GM12878 (cell line): ENCODE measurements around the gene AHNAK2. TPM values are rescaled to one million over a fixed set of nuclear protein-coding genes. Genes with fewer than 3 reads are reported as not detected.

ENCODE experiments used
- ATAC-seq: fragments of 200-7000 bp; cut with Tn5 transposase; 3 replicates; pipeline ENCODE4 v1.9.1; 2020; ENCODE audit warnings: mild to moderate bottlenecking, moderate library complexity
- BruUV-seq: library from RNA; stranded (reverse); fragments of 400-500 nt; replicated peaks from 2 replicates; lab custom pipeline; 2021; lab: Mats Ljungman, UMichigan
- CTCF ChIA-PET: fragments of 300-600 bp; sonication (Branson Sonifier 250); formaldehyde crosslinking; extraction: SDS; loops from one replicate; lab custom pipeline; 2021; ENCODE audit warnings: inconsistent platforms; lab: Yijun Ruan, JAX
- POLR2A ChIA-PET: fragments of 350-600 bp; formaldehyde crosslinking; extraction: SDS; loops from one replicate; lab custom pipeline; 2021; ENCODE audit warnings: inconsistent platforms; lab: Charles Lee
- RAD21 ChIA-PET: fragments of 300-600 bp; sonication (Branson Sonifier 250); formaldehyde crosslinking; loops from one replicate; lab custom pipeline; 2023; ENCODE audit warnings: antibody characterized with exemption; ENCODE audit not compliant: unreplicated experiment; lab: Charles Lee
- SMC1A ChIA-PET: fragments of 300-600 bp; sonication (Branson Sonifier 250); formaldehyde crosslinking; loops from one replicate; lab custom pipeline; 2023; ENCODE audit not compliant: unreplicated experiment, uncharacterized antibody; lab: Charles Lee
- DNase-seq: peaks from one replicate; pipeline ENCODE4 v3.0.0-alpha.2; 2011; ENCODE audit warnings: low read depth, low spot score
- FAIRE-seq: peaks from 3 replicates; lab custom pipeline; 2011; peaks lifted over from hg19 to GRCh38; lab: Jason Lieb, UNC
- H2AFZ ChIP-seq: 2 replicates; pipeline ENCODE4 v1.6.0; 2011; ENCODE audit warnings: low read depth, low read length, control low read depth; ENCODE audit not compliant: control insufficient read depth
- H3K27ac ChIP-seq: 2 replicates; pipeline ENCODE4 v1.5.1; 2011; ENCODE audit warnings: control low read depth; ENCODE audit not compliant: control insufficient read depth, insufficient read depth
- H3K27me3 ChIP-seq, 2 experiments: replicated peaks in 1 of 2; 2 replicates each; pipeline versions ENCODE4 v1.6.0 to v1.6.1; 2011; ENCODE audit warnings: low read length in 1 of 2; ENCODE audit not compliant: control insufficient read depth in 2 of 2, insufficient read depth in 2 of 2
- H3K36me3 ChIP-seq, 2 experiments: 2 replicates each; pipeline ENCODE4 v1.5.1; 2011; ENCODE audit warnings: low read length in 1 of 2; ENCODE audit not compliant: control insufficient read depth in 2 of 2, insufficient read depth in 2 of 2
- H3K4me1 ChIP-seq: 2 replicates; pipeline ENCODE4 v1.6.1; 2011; ENCODE audit warnings: mild to moderate bottlenecking, low read length, moderate library complexity, mixed read lengths; ENCODE audit not compliant: control insufficient read depth, insufficient read depth
- H3K4me2 ChIP-seq: 2 replicates; pipeline ENCODE4 v1.6.0; 2011; ENCODE audit warnings: control low read depth; ENCODE audit not compliant: control insufficient read depth, insufficient read depth
- H3K4me3 ChIP-seq: fragments of 200-600 bp; sonication (generic); 2 replicates; pipeline ENCODE4 v1.5.1; 2016
- H3K79me2 ChIP-seq: 2 replicates; pipeline ENCODE4 v1.6.0; 2011; ENCODE audit warnings: low read length; ENCODE audit not compliant: control insufficient read depth, insufficient read depth
- H3K9ac ChIP-seq: 2 replicates; pipeline ENCODE4 v1.8.0; 2011; ENCODE audit warnings: low read length, control low read depth, mixed read lengths; ENCODE audit not compliant: control insufficient read depth, insufficient read depth
- H3K9me3 ChIP-seq: replicated peaks from 3 replicates; pipeline ENCODE4 v1.5.1; 2011; ENCODE audit warnings: mild to moderate bottlenecking, low read length; ENCODE audit not compliant: control insufficient read depth, insufficient read depth
- H4K20me1 ChIP-seq: 2 replicates; pipeline ENCODE4 v1.6.0; 2011; ENCODE audit not compliant: control insufficient read depth, insufficient read depth
- BHLHE40 ChIP-seq, 2 experiments: fragments of 450-650 bp in 1 of 2; IDR thresholded peaks; 2 replicates each; pipeline ENCODE4 v1.6.1; 2011 to 2017; ENCODE audit warnings: low read depth in 2 of 2, borderline replicate concordance in 1 of 2, improper control_type of control experiment in 1 of 2, low read length in 1 of 2, mild to moderate bottlenecking in 1 of 2
- CHD1 ChIP-seq: IDR thresholded peaks from 2 replicates; pipeline ENCODE4 v1.6.1; 2012; ENCODE audit warnings: low read depth, low read length, improper control_type of control experiment
- CHD4 ChIP-seq: fragments of 200-600 bp; sonication (generic); IDR thresholded peaks from 2 replicates; pipeline ENCODE4 v1.6.1; 2016; ENCODE audit warnings: mild to moderate bottlenecking
- CTCF ChIP-seq, 3 experiments: IDR thresholded peaks in 2 of 3; conservative IDR thresholded peaks in 1 of 3; 2 replicates each; pipeline ENCODE4 v1.5.1; 2011; ENCODE audit warnings: low read depth in 3 of 3, low read length in 3 of 3, mild to moderate bottlenecking in 3 of 3, control low read depth in 2 of 3, moderate library complexity in 2 of 3, inconsistent platforms in 1 of 3, mixed read lengths in 1 of 3; ENCODE audit not compliant: control insufficient read depth in 2 of 3, insufficient read depth in 1 of 3; ENCODE audit errors: extremely low read depth in 1 of 3
- LARP7 ChIP-seq: fragments of 450-650 bp; IDR thresholded peaks from 2 replicates; pipeline ENCODE4 v1.6.1; 2017; ENCODE audit warnings: mild to moderate bottlenecking
- NFIC ChIP-seq: IDR thresholded peaks from 2 replicates; pipeline ENCODE4 v1.6.1; 2012; ENCODE audit warnings: low read depth, mild to moderate bottlenecking, inconsistent platforms, low read length, moderate library complexity
- STAT1 ChIP-seq: fragments of 450-650 bp; conservative IDR thresholded peaks from 2 replicates; pipeline ENCODE4 v1.6.1; 2014; ENCODE audit warnings: antibody characterized with exemption, mild to moderate bottlenecking
- TCF3 ChIP-seq: IDR thresholded peaks from 2 replicates; pipeline ENCODE4 v1.6.1; 2012; ENCODE audit warnings: low read depth, mild to moderate bottlenecking, low read length, borderline replicate concordance; ENCODE audit not compliant: insufficient read depth
- ZNF217 ChIP-seq: fragments of 450-650 bp; IDR thresholded peaks from 2 replicates; pipeline ENCODE4 v1.6.1; 2017; ENCODE audit warnings: antibody characterized with exemption, mild to moderate bottlenecking
- ZSCAN29 ChIP-seq: fragments of 450-650 bp; IDR thresholded peaks from 2 replicates; pipeline ENCODE4 v1.6.1; 2017; ENCODE audit warnings: mild to moderate bottlenecking, moderate library complexity
- WGBS: methylation state at CpG from one replicate; pipeline ENCODE4 v1.1.6; 2016; ENCODE audit warnings: low lambda C conversion rate; ENCODE audit not compliant: insufficient replicate concordance, insufficient coverage; ENCODE audit errors: missing lambda C conversion rate; 5-methylcytosine and 5-hydroxymethylcytosine counted together
- in situ Hi-C: fragments of 300-500 bp; cut with MboI; formaldehyde crosslinking; loops from 9 replicates; pipeline ENCODE4 v1.14.3; 2018; ENCODE audit warnings: mixed read lengths
- intact Hi-C: fragments of 100-400 bp; cut with micrococcal nuclease; formaldehyde crosslinking; loops from one replicate; pipeline ENCODE4 v1.14.2; 2022; ENCODE audit not compliant: unreplicated experiment
- polyA plus RNA-seq, 11 experiments: library from polyadenylated mRNA; depleted of rRNA in 4 of 11; unstranded in 6 of 11; stranded (reverse) in 5 of 11; fragments of >200 nt; fragmentation: Nextera tagmentation in 4 of 11; fragmentation: Illumina TruSeq in 1 of 11; extraction: Ambion mirVana in 4 of 11; extraction: Trizol in 1 of 11; gene quantifications; 1 replicate in 1 of 11; 2 replicates in 10 of 11; pipeline versions ENCODE4 v1.2.1 to v1.2.3, GENCODE V29; 2011 to 2016; ENCODE audit warnings: inconsistent platforms in 2 of 11, missing spikeins in 2 of 11, low read depth in 1 of 11
- total RNA-seq, 4 experiments: library from RNA; depleted of rRNA in 3 of 4; stranded (reverse); fragments of >200 nt in 3 of 4; fragmentation: Illumina TruSeq in 1 of 4; extraction: Trizol in 1 of 4; gene quantifications; 2 replicates each; pipeline versions ENCODE4 v1.2.1 to v1.2.3, GENCODE V29; 2013 to 2021

The AHNAK2 gene
- total and polyA plus RNA-seq, 10 of the 15 experiments (the other 5 are each of a cell fraction or from before 2014, with no cell fraction given), result 0.03 to 0.10 TPM; not detected in 8

GRCh38 chr14:104937694-104938365, 40.3 kb downstream of the AHNAK2 start:
- peaks cover 9 to 11% of the 10 kb centered on the region in 2 experiments for H3K27me3 ChIP-seq
- no peak overlapping the region for H3K27ac ChIP-seq
- BruUV-seq, result no TSS peak
- RAD21 ChIA-PET, result no interaction called here
- no peaks in the 10 kb centered on the region for H3K9me3 ChIP-seq
- POLR2A ChIA-PET, result no interaction called here
- H2AFZ ChIP-seq, result no peak overlapping the region
- ATAC-seq (no peak), FAIRE-seq (no peak), DNase-seq (no peak)
- H3K4me3 ChIP-seq, result no peak overlapping the region
- H3K9ac ChIP-seq, result no peak overlapping the region
- intact Hi-C loops, result no loop called here
- in situ Hi-C loops, result no loop called here
- H3K36me3 ChIP-seq, result no peaks in the 10 kb centered on the region
- H3K4me1 ChIP-seq, result no peaks in the 10 kb centered on the region
- WGBS, result 41% methylated on average over 11 of the region's 11 CpGs
- no peak overlapping the region for H3K4me2 ChIP-seq
- H4K20me1 ChIP-seq, result no peaks in the 10 kb centered on the region; the same call in 1 of the 2 replicates
- H3K79me2 ChIP-seq, result no peaks in the 10 kb centered on the region
- CTCF ChIA-PET, result interaction anchor here (1.1 kb wide), 1 partner anchor 42 kb away, joined by 5 read pairs; no protein-coding TSS in a partner anchor
- TF ChIP-seq BHLHE40 (IDR thresholded peaks at IDR 0.05; ENCODE audit: borderline replicate concordance in 1 of 2, low read depth in 2 of 2, low read length in 1 of 2) (no peak), STAT1 (no peak), CHD4 (no peak), ZNF217 (no peak), CTCF (IDR thresholded peaks at IDR 0.05 in 2 of 3, conservative IDR thresholded peaks at IDR 0.05 in 1 of 3; ENCODE audit: control insufficient read depth in 2 of 3, extremely low read depth in 1 of 3, insufficient read depth in 1 of 3, low read depth in 3 of 3, low read length in 3 of 3) (no peak), ZSCAN29 (no peak), NFIC (no peak), LARP7 (no peak), TCF3 (no peak), CHD1 (no peak)
- TF ChIP-seq, all 136 proteins: peak for 0
- SMC1A ChIA-PET, result no interaction called here
